ENCODE results near the gene TCAIM.

Gene TCAIM, protein sequence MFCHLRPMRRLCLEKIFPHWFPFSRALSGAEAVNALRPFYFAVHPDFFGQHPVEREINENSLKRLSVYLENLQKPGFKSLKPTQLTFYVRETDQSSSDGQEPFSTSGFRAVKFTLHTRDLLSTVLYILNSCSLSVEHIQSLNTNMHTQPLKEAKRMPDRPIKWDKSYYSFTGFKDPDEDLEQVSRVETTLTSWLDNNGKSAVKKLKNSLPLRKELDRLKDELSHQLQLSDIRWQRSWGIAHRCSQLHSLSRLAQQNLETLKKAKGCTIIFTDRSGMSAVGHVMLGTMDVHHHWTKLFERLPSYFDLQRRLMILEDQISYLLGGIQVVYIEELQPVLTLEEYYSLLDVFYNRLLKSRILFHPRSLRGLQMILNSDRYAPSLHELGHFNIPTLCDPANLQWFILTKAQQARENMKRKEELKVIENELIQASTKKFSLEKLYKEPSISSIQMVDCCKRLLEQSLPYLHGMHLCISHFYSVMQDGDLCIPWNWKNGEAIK

GRCh38 chr3:44338010-44338827 is at the start of gene TCAIM:
TCAIM (plus strand) TSS chr3:44338766; CDS start chr3:44354783, 16,017 bp downstream.
- DNase-seq (ENCODE audit: low read depth in 2 of 2): peak; percentile 93 to 97

- no peak for DNase-seq (ENCODE audit: low read depth in 2 of 2)
Observed at GRCh38 chr3:44289882-44290462, 48.6 kb upstream of the TCAIM start.

DNA sequence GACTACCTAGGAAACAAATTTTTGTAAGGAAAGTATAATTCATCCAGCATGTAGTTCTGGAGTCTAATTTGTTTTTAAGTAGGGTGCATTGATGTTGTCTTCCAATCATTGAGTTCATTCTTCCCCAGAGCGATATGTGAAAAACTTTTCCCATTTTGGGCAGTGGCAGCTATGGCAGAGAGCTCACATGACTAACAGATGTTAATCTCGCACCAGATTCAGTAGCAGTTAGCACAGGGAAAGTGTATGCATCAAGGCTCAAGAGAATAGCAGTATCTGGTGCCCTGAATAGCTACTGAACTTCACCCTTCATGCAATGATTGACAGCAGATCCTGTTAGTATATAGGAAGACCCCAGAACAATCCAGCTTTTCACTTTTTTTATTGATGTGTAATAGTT is 46.3 kb upstream of the TCAIM start:
- DNase-seq (ENCODE audit: low read depth in 2 of 2): no peak

- DNase-seq (ENCODE audit: low read depth in 2 of 2): no peak
Observed at GRCh38 chr3:44292947-44293346, 45.6 kb upstream of the TCAIM start.

GRCh38 chr3:44297255-44297654 is 41.3 kb upstream of the TCAIM start:
- no peak for DNase-seq (ENCODE audit: low read depth in 2 of 2)

DNA sequence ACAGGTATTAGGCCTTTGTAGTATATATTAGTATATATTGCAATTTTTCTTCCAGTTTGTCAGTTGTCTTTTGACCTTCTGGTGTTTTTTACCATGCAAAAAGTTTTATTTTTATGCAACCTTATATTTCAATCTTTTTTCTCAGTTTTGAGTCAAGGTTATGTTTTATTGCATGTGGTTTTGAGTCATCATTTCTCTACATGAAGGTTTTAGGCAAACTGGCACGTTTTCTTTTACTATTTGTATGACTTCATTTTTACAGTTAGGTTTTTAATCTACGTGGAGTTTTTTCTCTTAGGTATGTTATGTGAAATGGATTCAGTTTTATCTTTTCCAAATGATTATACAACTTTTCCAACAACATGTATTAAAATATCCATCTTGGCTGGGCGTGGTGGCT is 36.8 kb upstream of the TCAIM start:
- DNase-seq (ENCODE audit: low read depth in 2 of 2): no peak

GRCh38 chr3:44309500-44309899 is 29.1 kb upstream of the TCAIM start:
- DNase-seq (ENCODE audit: low read depth in 2 of 2): no peak

DNA sequence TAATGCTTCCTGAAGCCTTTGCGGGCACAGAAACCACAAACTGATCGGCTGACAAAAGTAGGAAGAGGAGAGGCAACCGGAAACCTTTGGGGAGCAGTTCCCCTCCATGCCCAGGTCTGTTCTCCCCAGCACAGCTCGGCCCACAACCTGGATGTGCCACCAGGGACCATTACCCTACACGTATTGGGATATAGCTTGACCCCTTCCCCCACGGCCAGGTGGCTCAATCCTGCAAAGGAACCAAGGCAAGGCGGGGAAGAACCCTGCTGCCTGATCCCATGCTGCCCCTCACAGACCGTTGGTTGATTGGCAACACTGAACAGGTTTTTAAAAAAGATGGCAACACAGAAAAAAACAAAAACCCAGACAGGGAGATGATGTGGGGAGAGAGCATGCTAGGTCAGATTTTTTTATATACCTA is 19.7 kb upstream of the TCAIM start:
- no peak for DNase-seq (ENCODE audit: low read depth in 2 of 2)

DNA sequence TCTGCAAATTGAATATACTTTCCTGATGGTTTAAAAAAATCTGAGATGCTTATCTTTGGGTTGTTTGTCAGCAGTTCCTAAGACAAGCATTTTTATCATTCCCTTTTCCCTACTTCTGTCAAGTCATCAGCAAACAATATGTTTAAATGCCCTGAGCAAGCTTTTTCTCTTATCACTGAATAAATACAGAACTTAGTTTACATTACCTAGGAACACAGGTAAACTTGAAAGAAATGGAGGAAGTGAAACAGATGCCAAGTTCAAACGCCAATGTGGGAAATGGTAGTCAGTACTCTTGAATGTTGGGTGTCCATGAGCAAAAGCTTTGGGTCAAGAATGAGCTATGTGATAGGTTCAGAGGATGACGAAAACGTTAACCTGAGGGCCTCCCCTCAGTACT is 17.2 kb upstream of the TCAIM start:
- DNase-seq (ENCODE audit: low read depth in 2 of 2): no peak

- peak; percentile 11 to 31 for DNase-seq (ENCODE audit: low read depth in 2 of 2)
Observed at GRCh38 chr3:44323341-44323955, 15.1 kb upstream of the TCAIM start.

GRCh38 chr3:44324584-44324983 is 14.0 kb upstream of the TCAIM start:
- no peak for DNase-seq (ENCODE audit: low read depth in 2 of 2)

DNA sequence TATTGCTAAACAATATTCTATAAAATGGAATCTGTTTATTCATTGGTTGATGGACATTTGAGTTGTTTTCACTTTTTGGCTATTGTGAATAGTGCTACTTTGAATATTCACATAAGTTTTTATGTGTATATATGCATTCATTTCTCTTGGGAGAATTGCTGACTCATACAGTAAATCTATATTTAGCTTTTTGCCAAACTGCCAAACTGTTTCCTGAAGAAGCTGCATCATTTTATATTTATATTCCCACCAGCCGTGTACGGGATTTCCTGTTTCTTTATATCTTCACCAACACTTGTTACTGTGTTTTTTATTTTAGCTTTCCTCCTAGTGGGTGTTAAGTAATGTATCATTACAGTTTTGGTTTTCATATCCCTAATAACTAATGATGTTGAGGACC is 12.5 kb upstream of the TCAIM start:
- no peak for DNase-seq (ENCODE audit: low read depth in 2 of 2)

- DNase-seq (ENCODE audit: low read depth in 2 of 2): no peak
Observed at GRCh38 chr3:44326515-44326914, 12.1 kb upstream of the TCAIM start.

- no peak for DNase-seq (ENCODE audit: low read depth in 2 of 2)
Observed at GRCh38 chr3:44329946-44330345, 8.6 kb upstream of the TCAIM start.

- no peak for DNase-seq (ENCODE audit: low read depth in 2 of 2)
Observed at GRCh38 chr3:44330444-44330843, 8.1 kb upstream of the TCAIM start.

DNA sequence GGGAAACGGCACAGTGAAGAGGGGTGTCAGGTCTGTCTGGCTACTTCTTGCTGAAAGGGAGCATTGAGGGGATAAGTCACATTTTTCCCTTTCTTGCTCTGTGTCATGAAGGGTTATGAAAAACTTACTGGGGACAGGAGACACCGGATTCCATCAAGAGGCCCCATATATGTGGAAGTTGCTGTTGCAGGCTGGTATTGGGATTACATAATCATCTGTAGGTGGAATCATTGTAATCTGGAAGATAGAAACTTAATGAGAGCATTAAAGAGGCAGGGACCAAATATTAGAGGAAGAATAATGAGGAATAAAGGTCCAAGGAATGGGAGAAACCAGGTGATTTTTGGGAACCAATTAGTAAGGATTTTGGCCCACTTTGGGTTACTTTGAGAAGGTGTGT is 4.2 kb upstream of the TCAIM start:
- DNase-seq (ENCODE audit: low read depth in 2 of 2): no peak

GRCh38 chr3:44337248-44337785 is 1.2 kb upstream of the TCAIM start:
- no peak for DNase-seq (ENCODE audit: low read depth in 2 of 2)

GRCh38 chr3:44338828-44339127 is 212 bp downstream of the TCAIM start:
- no peak for DNase-seq (ENCODE audit: low read depth in 2 of 2)

GRCh38 chr3:44339181-44340057 is 853 bp downstream of the TCAIM start:
- DNase-seq (ENCODE audit: low read depth in 2 of 2): no peak

GRCh38 chr3:44340058-44340395 is 1.5 kb downstream of the TCAIM start:
- DNase-seq (ENCODE audit: low read depth in 2 of 2): no peak

DNA sequence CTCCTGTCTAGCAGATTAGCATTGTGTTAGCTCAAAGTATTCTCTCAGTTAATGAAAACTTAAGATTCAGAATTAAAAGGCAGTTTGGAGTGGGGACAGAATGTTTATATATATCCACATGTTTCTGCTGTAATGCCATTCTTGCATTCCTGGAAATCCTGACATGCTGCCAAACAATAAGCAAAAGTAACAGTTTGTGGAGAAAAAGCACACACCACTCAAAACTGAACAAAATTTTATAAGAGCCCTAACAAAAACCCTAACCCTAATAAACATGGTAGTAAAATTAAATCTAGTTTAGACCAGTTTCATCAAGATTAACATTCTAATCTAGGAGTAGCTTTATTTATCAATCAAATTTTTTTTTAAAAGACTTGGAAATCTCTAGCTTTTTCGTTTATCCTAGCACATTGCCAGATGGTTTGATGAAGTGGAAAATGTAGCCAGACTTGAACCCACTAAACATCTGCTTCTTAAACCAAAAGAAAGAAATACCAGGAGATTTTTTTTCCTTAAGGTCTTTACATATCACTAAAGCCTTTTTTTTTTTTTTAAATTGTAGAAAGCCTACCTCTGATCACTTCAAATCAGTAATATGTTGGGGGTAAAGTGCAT is 3.7 kb downstream of the TCAIM start:
- DNase-seq (ENCODE audit: low read depth in 2 of 2): no peak
